CD1c-positive myeloid dendritic cell (primary cell): Measurements from ENCODE around the gene SIX1.

ENCODE experiments used
- DNase-seq: peaks from one replicate; pipeline ENCODE4 v3.0.0-alpha.2; 2016; ENCODE audit errors: extremely low spot score

The SIX1 gene

DNA sequence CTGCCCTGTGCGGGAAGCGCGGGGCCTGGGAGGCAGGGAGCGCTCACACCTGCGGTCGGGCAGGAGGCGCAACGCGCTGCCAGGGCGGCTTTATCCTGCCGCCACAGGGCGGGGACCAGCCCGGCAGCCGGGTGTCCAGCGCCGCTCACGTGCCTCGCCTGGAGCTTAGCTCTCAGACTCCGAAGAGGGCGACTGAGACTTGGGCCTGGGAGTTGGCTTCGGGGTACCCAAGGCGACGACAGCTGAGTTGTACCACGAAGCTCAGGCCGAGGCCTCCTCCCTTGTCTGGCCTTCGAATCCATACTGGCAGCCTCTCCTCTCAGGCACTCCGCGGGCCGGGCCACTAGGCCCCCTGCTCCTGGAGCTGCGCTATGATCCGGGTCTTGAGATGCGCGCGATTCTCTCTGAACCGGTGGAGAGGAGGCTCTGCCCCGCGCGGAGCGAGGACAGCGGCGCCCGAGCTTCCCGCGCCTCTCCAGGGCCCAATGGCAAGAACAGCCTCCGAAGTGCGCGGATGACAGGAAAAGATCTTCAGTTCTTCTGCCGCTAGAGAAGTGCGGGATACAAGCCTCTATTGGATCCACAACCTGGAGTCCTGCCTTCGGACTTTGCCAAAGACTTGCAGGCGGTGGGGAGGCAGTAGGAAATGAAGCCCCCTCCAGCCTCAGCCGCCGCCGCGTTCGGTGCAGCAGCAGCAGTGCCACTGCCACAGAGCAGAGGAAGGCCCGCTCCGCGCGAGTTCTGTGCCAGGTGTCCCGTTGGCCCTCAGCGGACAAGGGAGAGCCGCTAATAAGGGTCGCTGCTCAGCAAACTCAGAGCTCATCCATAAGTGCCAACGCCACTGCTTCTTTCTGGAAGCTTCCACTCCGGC lies 6.8 kb downstream of the SIX1 start:
- no peak for DNase-seq

DNA sequence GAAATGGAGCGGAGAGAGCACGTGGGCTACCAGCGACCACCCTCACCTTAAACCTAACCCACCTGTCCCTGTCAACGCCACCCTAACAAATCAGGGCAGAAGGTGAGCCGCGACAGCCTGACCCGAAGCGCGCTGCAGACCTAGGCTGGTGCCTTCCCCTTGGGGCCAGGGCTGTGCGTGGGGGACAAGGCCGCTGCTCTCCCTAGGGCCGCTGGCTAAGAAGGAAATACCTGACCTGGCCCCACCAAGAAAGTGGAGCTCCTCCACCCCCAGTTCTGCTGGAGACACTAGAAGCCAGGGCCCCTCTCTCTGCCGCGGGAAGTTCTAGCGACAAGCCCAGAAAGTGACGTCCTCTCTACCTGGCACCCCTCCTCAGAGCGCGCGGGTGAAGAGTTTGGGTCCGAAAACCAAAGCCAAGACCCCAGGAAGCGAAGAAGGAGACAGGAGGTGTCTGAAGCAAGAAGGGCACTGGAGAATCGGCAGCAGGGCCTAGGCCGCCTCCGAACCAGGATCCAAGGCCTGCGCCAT lies 7.5 kb downstream of the SIX1 start:
- DNase-seq, result no peak

DNA sequence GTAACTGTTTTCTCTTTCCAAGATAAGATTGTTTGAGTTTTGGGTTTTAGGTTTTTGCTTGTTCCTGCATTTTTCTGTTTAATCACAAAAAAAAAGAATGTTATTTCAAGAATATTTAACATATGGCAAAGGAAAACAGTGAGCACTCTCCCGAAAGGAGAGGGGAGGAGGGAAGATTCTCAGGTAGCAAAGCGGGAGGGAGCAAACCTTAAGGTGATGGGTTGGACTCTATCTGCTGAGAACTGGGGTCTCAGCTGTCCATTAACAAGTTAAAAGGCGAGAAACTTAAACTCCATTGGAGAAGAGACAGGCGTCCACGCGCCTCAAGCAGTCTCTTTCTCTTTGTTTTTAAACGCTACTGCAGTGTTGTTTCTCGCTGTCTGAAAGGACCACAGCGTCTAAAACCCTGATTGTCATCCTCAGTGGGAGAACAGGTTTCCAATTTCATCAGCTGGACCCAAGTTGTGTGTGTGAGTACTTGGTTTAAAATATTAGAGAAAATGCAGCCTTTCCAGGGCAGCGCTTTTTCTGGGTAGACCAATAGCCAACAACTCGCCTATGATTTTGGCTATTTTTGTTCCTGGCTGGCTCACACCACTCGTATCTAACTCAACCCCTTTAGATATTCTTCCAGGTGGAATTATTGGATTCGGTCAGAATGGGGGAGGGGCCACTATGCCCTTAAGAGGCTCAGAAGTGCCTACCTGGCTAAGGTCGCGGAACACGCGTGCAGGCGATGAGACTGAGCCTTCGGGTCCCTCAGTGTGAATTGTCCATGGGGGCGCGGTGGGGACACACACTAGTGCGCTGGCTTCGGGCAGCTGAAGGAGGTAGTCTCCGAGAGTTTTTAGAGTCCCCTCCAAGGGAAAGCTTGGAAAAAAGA lies 8.2 kb downstream of the SIX1 start:
- DNase-seq, result no peak

- no peak for DNase-seq
Measured at GRCh38 chr14:60639674-60640073, 9.6 kb downstream of the SIX1 start.

DNA sequence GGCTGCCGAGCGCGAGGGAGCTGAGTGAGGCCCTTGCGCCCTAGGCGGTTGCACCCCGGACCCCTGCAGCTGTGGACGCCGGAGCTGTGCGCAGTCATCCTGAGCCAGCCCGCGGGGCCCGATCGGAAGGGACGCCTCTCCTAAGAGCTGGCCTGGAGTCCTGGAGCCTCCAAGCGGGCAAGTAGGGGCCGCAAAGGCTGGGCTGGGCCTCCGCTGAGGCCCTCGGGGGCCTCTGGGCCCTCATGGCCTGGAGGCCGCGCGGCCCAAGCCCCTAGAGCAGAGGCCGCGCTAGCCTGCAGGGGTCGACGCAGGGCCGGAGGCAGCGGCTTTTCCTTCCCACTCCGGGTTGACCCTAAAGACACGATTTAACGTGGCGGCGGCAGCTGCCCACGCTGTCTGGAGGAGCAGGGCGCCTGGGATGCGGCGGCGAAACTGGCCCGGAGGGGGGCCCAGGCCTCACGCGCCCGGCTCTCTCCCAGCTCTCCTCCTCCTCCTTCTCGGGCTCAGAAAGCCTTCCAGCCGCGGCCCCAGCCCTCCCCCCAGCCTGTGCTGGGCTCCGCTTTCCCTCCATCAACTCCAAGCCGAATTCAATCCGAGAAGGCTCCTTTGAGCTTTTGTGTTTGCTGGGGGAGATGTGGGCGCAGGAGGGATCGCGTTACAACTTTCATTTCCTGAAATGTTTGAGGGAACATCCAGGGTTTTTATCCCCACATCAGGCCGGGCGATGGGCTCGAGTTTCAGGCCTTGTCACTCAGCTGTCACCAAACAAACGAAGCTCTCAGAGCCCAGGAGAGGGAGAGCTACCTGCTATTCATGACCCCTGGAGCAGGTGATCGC lies 11.6 kb downstream of the SIX1 start:
- DNase-seq, result peak; percentile 15

- no peak for DNase-seq
Measured at GRCh38 chr14:60636879-60637478, 12.3 kb downstream of the SIX1 start.

GRCh38 chr14:60634153-60634552 lies 15.1 kb downstream of the SIX1 start:
- no peak for DNase-seq

DNA sequence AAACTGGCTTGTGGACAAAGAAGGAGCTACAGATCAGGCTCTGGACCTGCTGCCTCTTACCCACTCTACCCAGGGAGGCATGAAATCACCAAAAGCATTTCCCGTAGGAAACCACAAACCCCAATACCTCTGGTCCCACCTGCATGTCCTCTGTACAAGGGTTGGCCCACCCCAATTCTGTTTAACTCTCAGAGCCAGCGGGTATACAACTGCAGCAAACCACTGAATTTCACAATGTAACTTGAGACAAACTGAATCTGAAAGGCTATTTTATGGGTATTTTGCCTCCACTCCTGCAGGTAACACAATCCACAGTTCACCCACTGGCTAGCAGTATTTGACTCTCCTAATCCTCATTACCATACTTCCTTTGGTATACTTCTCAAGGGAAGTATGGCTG lies 16.5 kb downstream of the SIX1 start:
- DNase-seq, result no peak

GRCh38 chr14:60632257-60632656 lies 17.0 kb downstream of the SIX1 start:
- DNase-seq, result no peak

DNA sequence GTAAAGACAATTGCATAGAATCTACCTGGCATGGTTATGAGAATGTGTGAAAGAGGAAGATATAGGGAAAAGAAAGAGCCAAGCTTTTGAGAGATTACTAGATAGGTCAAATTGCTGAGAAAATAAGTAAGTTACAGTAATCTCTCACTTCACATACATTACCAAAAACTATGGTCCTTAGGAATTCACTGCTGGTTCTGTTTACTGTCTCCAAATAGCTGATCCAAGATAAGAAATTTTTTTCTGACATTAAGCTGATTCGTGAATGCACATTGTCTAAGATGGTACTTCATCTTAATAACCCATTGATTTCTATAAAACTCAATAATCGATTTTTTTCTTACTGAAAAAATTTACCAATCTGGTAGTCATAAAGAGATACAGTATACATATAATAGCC lies 17.4 kb downstream of the SIX1 start:
- DNase-seq, result no peak

DNA sequence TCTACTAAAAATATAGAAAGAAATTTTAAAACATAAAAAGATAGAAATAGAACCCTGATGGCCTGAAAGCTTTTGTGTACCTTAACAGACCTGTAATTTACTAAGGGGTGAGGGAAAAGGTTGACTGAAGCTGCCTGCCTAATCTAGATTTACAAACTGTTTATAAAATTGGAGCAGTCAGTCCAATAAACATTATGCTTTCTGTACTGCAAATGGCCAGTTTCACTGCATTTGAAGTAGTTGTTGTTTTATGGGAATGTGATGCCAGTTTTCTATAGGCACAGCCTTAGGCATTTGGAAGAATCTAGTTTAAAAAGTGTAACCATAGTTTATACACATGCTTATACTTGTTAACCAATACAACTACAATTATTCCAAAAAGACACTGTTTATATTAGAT lies 19.1 kb downstream of the SIX1 start:
- DNase-seq, result no peak

GRCh38 chr14:60628892-60629291 lies 20.4 kb downstream of the SIX1 start:
- DNase-seq, result no peak

DNA sequence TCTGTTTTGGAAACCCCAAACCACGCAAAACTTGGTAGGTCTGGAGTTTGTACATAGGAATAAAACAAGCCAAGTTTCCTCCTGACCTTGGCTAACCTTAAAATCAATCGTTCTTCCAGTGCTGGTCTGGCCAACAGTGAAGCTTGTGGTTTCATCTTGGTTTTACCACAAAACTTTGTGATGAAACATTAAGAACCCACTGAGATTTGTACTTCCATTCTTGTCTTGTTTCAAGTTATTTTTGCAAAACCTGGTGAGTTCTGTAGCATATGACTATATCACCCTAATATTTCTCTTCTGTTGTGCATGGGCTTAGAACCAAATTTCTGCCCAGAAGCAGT lies 26.4 kb downstream of the SIX1 start:
- DNase-seq, result no peak

GRCh38 chr14:60622210-60622916 lies 26.9 kb downstream of the SIX1 start:
- DNase-seq, result no peak

DNA sequence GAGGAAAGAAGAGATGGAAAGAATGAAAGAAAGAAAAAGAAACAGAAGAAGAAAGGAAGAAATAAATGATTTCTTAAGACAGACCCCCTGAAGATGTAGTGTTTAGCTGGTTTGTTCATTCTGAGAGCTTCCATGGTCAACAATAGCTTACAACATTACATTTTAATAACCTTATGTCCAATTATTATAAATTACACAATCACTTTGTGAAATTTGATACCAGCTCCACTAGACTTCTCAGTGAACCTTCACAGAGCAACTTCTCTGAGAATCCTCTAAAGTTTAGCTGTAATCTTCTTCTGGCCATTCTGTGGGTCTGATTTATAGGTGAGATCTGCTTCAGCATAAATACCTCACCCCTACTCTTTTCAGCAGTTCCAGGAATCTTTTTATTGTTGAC lies 27.9 kb downstream of the SIX1 start:
- no peak for DNase-seq

DNA sequence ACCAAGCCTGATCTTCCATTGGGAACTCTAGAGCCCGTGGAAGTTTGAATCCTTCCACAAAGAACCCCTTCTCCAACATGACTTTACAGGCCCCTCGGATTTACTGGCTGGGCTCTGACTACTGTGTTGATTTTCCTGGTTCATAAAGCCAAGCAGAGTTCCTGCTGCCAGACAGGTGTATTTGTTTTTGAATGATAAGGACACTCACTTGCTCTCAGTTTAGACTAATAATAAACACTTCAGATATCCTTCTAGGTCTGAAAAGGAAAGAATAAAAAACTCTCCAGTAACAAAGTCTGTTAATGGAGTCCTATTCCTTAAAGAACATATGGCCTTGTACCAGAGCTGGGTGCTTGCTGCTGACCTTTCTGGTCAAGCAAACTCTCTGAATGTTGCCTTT lies 31.0 kb downstream of the SIX1 start:
- DNase-seq, result no peak

DNA sequence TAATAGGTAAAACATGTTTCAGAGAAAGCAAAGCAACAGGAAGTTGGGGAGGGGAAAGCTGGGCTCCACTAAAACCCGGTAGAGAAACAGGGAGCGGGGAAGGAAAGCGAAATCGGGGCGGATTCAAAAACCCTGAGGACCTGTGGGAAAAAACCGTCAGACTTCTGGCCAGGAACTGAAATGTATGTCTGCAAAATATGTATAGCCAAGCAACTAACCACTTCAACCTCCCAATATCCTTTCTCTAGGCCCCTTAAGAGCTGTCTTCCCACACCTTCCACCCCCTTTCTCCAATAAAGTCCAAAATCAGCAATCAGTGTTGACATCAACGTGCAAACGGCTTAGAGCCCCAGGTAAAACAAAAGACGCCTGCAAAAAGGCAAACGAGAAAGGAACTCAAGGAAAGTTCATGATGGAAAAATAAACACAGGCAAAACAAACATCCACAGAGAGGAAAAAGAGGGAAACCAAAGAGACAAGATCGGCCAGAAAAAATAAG lies 32.8 kb downstream of the SIX1 start:
- no peak for DNase-seq

DNA sequence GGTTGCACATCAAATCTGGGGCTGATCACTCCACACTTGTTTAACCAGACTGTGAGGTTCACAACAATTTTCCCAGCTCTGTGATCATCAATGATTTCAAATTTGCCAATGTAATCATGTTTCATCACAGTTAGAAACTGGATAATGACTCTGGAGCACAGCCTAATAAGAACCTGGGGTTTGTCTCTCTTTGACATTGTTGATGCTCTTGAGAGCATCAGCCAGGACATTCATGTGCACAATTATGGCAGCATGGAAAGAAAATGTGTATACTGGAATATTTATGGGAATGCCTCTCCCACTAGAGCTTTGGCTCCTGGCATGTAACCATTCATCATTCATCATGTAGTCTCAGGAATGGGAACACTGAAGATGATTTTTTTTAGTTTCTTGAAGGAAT lies 47.0 kb downstream of the SIX1 start:
- no peak for DNase-seq

DNA sequence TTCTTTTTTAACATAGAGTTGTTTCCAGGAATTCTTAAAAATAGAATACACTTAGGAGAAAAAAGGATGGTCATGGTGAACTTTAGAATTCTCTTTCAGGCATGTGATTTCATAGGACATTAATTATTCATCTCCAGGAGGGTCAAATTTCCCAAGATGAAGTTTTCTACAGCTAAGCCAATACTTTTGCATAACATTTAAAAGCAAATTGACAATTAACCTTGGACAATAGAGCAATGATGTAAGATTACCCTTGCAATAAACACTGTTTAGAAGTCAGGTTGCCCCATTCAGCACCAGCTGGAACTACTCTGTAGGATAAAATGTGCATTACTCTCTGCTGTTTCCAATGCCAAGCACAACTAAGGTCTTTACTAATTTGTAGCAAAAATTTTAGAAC lies 49.5 kb downstream of the SIX1 start:
- no peak for DNase-seq

GRCh38 chr14:60596139-60596538 lies 53.1 kb downstream of the SIX1 start:
- no peak for DNase-seq

- DNase-seq, result no peak
Measured at GRCh38 chr14:60594062-60594461, 55.2 kb downstream of the SIX1 start.
